DOHH2 (cell line): ENCODE data around the gene SLC15A4.

Source experiments
- H3F3A ChIP-seq: fragments of 200-600 bp; sonication (generic), shearing (Covaris generic); 2 replicates; pipeline ENCODE4 v1.6.0; 2016; ENCODE audit warnings: antibody characterized with exemption, mild to moderate bottlenecking; ENCODE audit not compliant: control insufficient read depth, insufficient read depth
- H3K27ac ChIP-seq: fragments of 200-600 bp; sonication (generic); 2 replicates; pipeline ENCODE4 v1.5.1; 2014; ENCODE audit warnings: low read depth, mild to moderate bottlenecking, low read length, moderate library complexity
- H3K27me3 ChIP-seq: fragments of 200-600 bp; sonication (generic); 2 replicates; pipeline ENCODE4 v1.6.1; 2014; ENCODE audit warnings: mild to moderate bottlenecking, low read length, mixed read lengths; ENCODE audit not compliant: control insufficient read depth
- H3K36me3 ChIP-seq: fragments of 200-600 bp; sonication (generic); 2 replicates; pipeline ENCODE4 v1.6.1; 2014; ENCODE audit warnings: mild to moderate bottlenecking, low read length, moderate library complexity, mixed read lengths; ENCODE audit not compliant: control insufficient read depth
- H3K4me1 ChIP-seq: fragments of 200-600 bp; sonication (generic); 2 replicates; pipeline ENCODE4 v1.6.1; 2014; ENCODE audit warnings: mild to moderate bottlenecking, low read length, mixed read lengths; ENCODE audit not compliant: control insufficient read depth
- H3K4me2 ChIP-seq: fragments of 200-600 bp; sonication (generic); 2 replicates; pipeline ENCODE4 v1.6.0; 2014; ENCODE audit warnings: mild to moderate bottlenecking, low read length, moderate library complexity
- H3K4me3 ChIP-seq: fragments of 200-600 bp; sonication (generic); 2 replicates; pipeline ENCODE4 v1.5.1; 2014; ENCODE audit warnings: mild to moderate bottlenecking, low read length, mixed read lengths
- H3K79me2 ChIP-seq: fragments of 200-600 bp; sonication (generic); 2 replicates; pipeline ENCODE4 v1.6.1; 2014; ENCODE audit warnings: mild to moderate bottlenecking, low read length, mixed read lengths; ENCODE audit not compliant: control insufficient read depth
- H3K9me2 ChIP-seq: fragments of 200-600 bp; sonication (generic); replicated peaks from 2 replicates; pipeline ENCODE4 v1.6.1; 2014; ENCODE audit warnings: mild to moderate bottlenecking, low read length, mixed read lengths; ENCODE audit not compliant: control insufficient read depth
- H3K9me3 ChIP-seq: fragments of 200-600 bp; sonication (generic); 2 replicates; pipeline ENCODE4 v1.6.1; 2014; ENCODE audit warnings: antibody characterized with exemption, low read length, mixed read lengths; ENCODE audit not compliant: control insufficient read depth, insufficient read depth
- H4K20me1 ChIP-seq: fragments of 200-600 bp; sonication (generic); 2 replicates; pipeline ENCODE4 v1.6.0; 2014; ENCODE audit warnings: low read depth, mild to moderate bottlenecking, antibody characterized with exemption, low read length, moderate library complexity; ENCODE audit not compliant: control insufficient read depth, insufficient read depth
- CTCF ChIP-seq: fragments of 200-600 bp; sonication (generic); IDR thresholded peaks from one replicate; pipeline ENCODE4 v1.5.1; 2014; ENCODE audit warnings: antibody characterized with exemption, mild to moderate bottlenecking, low read depth, low read length; ENCODE audit not compliant: poor library complexity, severe bottlenecking
- EZH2phosphoT487 ChIP-seq: fragments of 200-600 bp; sonication (generic); IDR thresholded peaks from 2 replicates; pipeline ENCODE4 v1.6.1; 2017; ENCODE audit warnings: borderline replicate concordance, mild to moderate bottlenecking, antibody characterized with exemption, low read length, moderate library complexity, mixed read lengths

SLC15A4 gene

GRCh38 chr12:128830505-128830893, 6.7 kb upstream of the SLC15A4 start:
- TF ChIP-seq EZH2phosphoT487 (no peak), CTCF (no peak)
- Histone ChIP-seq H3K4me2 (peak overlapping the region; percentile 87), H3K27ac (peak overlapping the region; percentile 91)

DNA sequence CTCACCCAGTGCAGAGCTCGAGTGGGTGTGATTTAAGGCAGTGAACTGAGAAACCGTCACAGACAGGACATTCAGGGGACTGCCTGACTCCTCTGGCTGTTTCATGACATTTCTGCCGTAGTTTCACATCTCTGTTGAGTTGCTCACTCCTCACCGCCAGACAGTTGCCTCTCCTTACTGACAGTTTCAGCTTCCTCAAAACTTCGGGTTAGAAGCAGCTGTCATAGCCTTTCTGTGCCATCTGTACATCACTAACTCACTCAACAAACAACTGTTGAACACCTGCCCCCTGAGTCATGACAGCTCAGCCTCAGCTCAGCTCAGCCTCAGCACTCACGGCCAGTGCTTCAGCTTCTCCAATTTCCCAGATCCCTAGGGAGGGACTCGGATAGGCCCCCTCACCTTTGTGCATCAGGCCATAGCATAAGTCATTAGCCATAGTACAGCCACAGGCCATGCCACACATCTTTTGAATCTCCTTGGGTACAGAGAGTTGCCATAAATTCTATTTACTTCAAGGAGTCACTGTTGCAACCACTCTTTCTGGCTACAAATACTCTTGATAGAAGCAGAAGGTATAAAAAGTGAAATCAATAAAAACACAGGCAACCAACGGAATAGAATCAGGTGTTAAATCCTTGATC, 6.2 kb upstream of the SLC15A4 start:
- TF ChIP-seq CTCF (no peak), EZH2phosphoT487 (no peak)
- H3K4me3 ChIP-seq = peak overlapping the region; percentile 59

More at GRCh38 chr12:128830505-128830893, 6.7 kb upstream of the SLC15A4 start:
- Histone ChIP-seq H3F3A (peaks cover 25% of the 10 kb centered on the region), H3K27me3 (no peaks in the 10 kb centered on the region), H3K4me1 (peaks cover 60% of the 10 kb centered on the region), H3K79me2 (no peaks in the 10 kb centered on the region), H3K9me3 (no peaks in the 10 kb centered on the region), H3K9me2 (no peaks in the 10 kb centered on the region), H3K36me3 (peaks cover 3% of the 10 kb centered on the region; the same call in 1 of the 2 replicates), H3K4me3 (peak overlapping the region; percentile 59), H4K20me1 (no peaks in the 10 kb centered on the region)

DNA sequence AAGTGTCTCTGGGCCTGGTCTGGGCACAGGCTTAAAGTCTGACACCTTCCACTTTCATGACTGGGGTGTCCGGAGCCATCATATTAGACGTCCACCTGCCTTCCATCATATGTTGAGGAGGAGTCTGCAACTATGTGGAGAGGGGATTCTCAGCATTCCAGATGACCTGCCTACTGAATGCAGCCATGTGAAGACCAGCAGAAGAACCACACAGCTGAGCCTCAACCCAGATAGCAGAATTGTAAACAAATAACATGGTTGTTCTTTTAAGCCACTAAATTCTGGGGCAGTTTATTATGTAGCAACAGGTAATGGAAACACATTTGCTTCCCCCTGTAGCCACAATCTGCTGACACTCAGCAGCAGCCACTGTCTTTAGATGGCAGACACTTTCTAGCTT, 4.0 kb upstream of the SLC15A4 start:
- TF ChIP-seq EZH2phosphoT487 (no peak), CTCF (no peak)
- Histone ChIP-seq H3K4me3 (peak overlapping the region; percentile 29), H3F3A (peaks cover 27% of the 10 kb centered on the region), H3K9me2 (no peaks in the 10 kb centered on the region), H3K4me1 (peaks cover 69% of the 10 kb centered on the region), H3K27me3 (no peaks in the 10 kb centered on the region), H3K27ac (peak overlapping the region; percentile 32; the same call in 1 of the 2 replicates), H3K4me2 (peak overlapping the region; percentile 45), H4K20me1 (no peaks in the 10 kb centered on the region), H3K9me3 (no peaks in the 10 kb centered on the region), H3K36me3 (peaks cover 14% of the 10 kb centered on the region), H3K79me2 (peaks cover 19% of the 10 kb centered on the region)

More for the DNA sequence above, 6.2 kb upstream of the SLC15A4 start:
- H3K27me3 ChIP-seq = no peaks in the 10 kb centered on the region
- H3K4me2 ChIP-seq = peak overlapping the region; percentile 87
- H3K9me3 ChIP-seq = no peaks in the 10 kb centered on the region
- H3K9me2 ChIP-seq = no peaks in the 10 kb centered on the region
- H3K4me1 ChIP-seq = peaks cover 61% of the 10 kb centered on the region
- peaks cover 25% of the 10 kb centered on the region for H3F3A ChIP-seq
- H3K27ac ChIP-seq = peak overlapping the region; percentile 91
- H4K20me1 ChIP-seq = no peaks in the 10 kb centered on the region
- no peaks in the 10 kb centered on the region for H3K79me2 ChIP-seq
- H3K36me3 ChIP-seq = peaks cover 3% of the 10 kb centered on the region; the same call in 1 of the 2 replicates
